SU-DHL-6 (cell line): Measurements from ENCODE around the gene CCDC137.

Source experiments
- H2AFZ ChIP-seq: fragments of 200-600 bp; sonication (generic); 2 replicates; pipeline ENCODE4 v1.6.1; 2014; ENCODE audit warnings: low read depth, mild to moderate bottlenecking, moderate library complexity, mixed read lengths, antibody characterized with exemption, low read length; ENCODE audit not compliant: severe bottlenecking
- H3F3A ChIP-seq: fragments of 200-600 bp; shearing (Covaris generic); 2 replicates; pipeline ENCODE4 v1.6.0; 2016; ENCODE audit warnings: antibody characterized with exemption, mild to moderate bottlenecking; ENCODE audit not compliant: insufficient read depth
- H3K27ac ChIP-seq: fragments of 200-600 bp; sonication (generic); 2 replicates; pipeline ENCODE4 v1.5.1; 2016; ENCODE audit warnings: low read depth, mild to moderate bottlenecking, low read length, moderate library complexity, mixed read lengths
- H3K27me3 ChIP-seq: fragments of 200-600 bp; sonication (generic), shearing (Covaris generic); 2 replicates; pipeline ENCODE4 v1.6.0; 2014; ENCODE audit warnings: mild to moderate bottlenecking, low read length
- H3K36me3 ChIP-seq: fragments of 200-600 bp; sonication (generic); 2 replicates; pipeline ENCODE4 v1.6.1; 2014; ENCODE audit warnings: mild to moderate bottlenecking, low read length, mixed read lengths
- H3K4me2 ChIP-seq: fragments of 300-600, 200-600 bp; shearing (Covaris generic), sonication (generic); 2 replicates; pipeline ENCODE4 v1.6.0; 2014; ENCODE audit warnings: low read length, low read depth, mild to moderate bottlenecking; ENCODE audit not compliant: poor library complexity, severe bottlenecking
- H3K4me3 ChIP-seq: fragments of 200-600 bp; sonication (generic); 2 replicates; pipeline ENCODE4 v1.5.1; 2014; ENCODE audit warnings: antibody characterized with exemption, low read length, mild to moderate bottlenecking, mixed read lengths; ENCODE audit not compliant: insufficient read depth, poor library complexity, severe bottlenecking
- H3K79me2 ChIP-seq: fragments of 200-600 bp; sonication (generic); 2 replicates; pipeline ENCODE4 v1.6.1; 2014; ENCODE audit warnings: mild to moderate bottlenecking, low read length, moderate library complexity; ENCODE audit not compliant: insufficient read depth
- H3K9ac ChIP-seq: fragments of 200-600 bp; sonication (generic); 2 replicates; pipeline ENCODE4 v1.7.0; 2014; ENCODE audit warnings: mild to moderate bottlenecking, low read length
- H3K9me2 ChIP-seq: fragments of 200-600 bp; sonication (generic); replicated peaks from 2 replicates; pipeline ENCODE4 v1.6.1; 2014; ENCODE audit warnings: low read length; ENCODE audit not compliant: insufficient read depth
- H3K9me3 ChIP-seq: fragments of 200-600 bp; sonication (generic); 2 replicates; pipeline ENCODE4 v1.6.1; 2014; ENCODE audit warnings: low read length, mixed read lengths; ENCODE audit not compliant: insufficient read depth
- H4K20me1 ChIP-seq: fragments of 200-600 bp; sonication (generic); 2 replicates; pipeline ENCODE4 v1.6.1; 2014; ENCODE audit warnings: low read depth, mild to moderate bottlenecking, antibody characterized with exemption, low read length, moderate library complexity, mixed read lengths
- CTCF ChIP-seq: fragments of 200-600 bp; sonication (generic); IDR thresholded peaks from one replicate; pipeline ENCODE4 v1.5.1; 2017; ENCODE audit warnings: antibody characterized with exemption, mild to moderate bottlenecking, low read length, moderate library complexity; ENCODE audit not compliant: insufficient read depth, poor library complexity, severe bottlenecking
- EZH2phosphoT487 ChIP-seq: fragments of 200-600 bp; sonication (generic), shearing (Covaris generic); conservative IDR thresholded peaks from 2 replicates; pipeline ENCODE4 v1.6.1; 2018; ENCODE audit warnings: mild to moderate bottlenecking, antibody characterized with exemption, low read length, moderate library complexity, mixed read lengths

Gene CCDC137

DNA sequence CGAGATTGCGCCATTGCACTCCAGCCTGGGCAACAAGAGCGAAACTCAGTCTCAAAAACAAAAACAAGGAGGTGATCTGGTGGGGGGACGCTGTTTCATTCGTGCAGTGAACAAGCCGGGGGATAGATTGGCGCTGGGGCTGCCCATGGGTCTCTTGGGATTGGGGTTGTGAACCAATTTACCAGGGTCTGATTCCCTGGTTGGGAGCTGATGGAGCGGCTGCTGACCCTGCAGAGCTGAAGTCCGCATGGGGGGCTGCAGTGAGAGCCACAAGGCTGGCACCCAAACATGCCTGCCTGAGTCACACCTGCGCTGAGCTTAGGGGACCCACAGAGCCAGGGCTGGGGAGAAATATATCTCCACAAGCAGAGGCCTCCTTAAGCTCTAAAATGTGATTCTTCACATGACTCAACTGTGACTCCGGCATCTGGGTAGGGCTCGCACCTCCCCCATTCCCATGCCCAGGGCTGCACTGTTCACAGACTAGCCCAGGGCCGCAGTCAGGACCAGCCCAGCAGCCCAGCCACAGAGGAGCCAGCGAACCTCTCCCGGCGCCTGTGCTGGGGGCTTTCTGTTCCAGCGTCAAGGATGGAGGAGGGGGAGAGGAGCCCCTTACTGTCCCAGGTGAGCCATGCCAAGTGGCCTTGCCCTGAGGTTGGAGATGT, 24.6 kb upstream of the CCDC137 start:
- Histone ChIP-seq H2AFZ (no peak overlapping the region), H3K4me3 (no peak overlapping the region), H4K20me1 (no peaks in the 10 kb centered on the region), H3K4me2 (no peak overlapping the region), H3K27ac (no peak overlapping the region), H3K27me3 (no peaks in the 10 kb centered on the region), H3K9ac (no peak overlapping the region), H3F3A (no peaks in the 10 kb centered on the region), H3K36me3 (no peaks in the 10 kb centered on the region), H3K79me2 (no peaks in the 10 kb centered on the region), H3K9me3 (no peaks in the 10 kb centered on the region), H3K9me2 (no peaks in the 10 kb centered on the region)
- TF ChIP-seq CTCF = no peak
- no peak for TF ChIP-seq EZH2phosphoT487

GRCh38 chr17:81644496-81644895, 22.0 kb upstream of the CCDC137 start:
- Histone ChIP-seq H4K20me1 (no peaks in the 10 kb centered on the region), H3K36me3 (no peaks in the 10 kb centered on the region), H3K9me3 (no peaks in the 10 kb centered on the region), H3F3A (no peaks in the 10 kb centered on the region), H3K79me2 (no peaks in the 10 kb centered on the region), H3K9ac (no peak overlapping the region), H3K9me2 (no peaks in the 10 kb centered on the region), H3K27me3 (no peaks in the 10 kb centered on the region), H3K4me3 (no peak overlapping the region), H3K4me2 (no peak overlapping the region), H2AFZ (no peak overlapping the region), H3K27ac (no peak overlapping the region)
- TF ChIP-seq CTCF = no peak
- TF ChIP-seq EZH2phosphoT487 = no peak

DNA sequence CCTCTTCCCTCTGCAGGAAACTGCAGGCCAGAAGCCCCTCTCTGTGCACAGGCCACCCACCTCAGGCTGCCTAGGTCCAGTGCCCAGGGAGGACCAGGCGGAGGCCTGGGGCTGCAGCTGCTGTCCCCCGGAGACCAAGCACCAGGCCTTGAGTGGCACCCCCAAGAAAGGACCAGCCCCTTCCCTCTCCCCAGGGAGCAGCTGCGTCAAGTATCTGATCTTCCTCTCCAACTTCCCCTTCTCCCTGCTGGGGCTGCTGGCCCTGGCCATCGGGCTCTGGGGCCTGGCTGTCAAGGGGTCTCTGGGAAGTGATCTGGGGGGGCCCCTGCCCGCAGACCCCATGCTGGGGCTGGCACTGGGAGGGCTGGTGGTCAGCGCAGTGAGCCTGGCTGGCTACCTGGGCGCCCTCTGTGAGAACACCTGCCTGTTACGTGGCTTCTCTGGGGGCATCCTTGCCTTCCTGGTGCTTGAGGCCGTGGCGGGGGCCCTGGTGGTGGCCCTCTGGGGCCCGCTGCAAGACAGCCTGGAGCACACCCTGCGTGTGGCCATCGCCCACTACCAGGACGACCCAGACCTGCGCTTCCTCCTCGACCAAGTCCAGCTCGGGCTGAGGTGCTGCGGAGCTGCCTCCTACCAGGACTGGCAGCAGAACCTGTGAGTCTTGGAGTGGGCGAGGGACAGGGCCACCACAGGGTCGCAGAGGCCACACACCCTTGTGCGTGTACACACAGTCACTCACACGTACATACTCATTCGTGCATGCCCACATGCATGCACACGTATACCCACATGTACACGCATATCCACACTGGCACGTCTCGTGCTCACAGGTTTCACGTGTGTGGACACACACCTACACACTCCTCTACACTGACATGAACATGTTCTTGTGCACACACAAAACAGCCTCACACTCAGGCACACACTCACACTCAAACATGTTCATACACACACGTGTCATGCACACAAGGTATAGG, 21.3 kb upstream of the CCDC137 start:
- Histone ChIP-seq H3F3A (no peaks in the 10 kb centered on the region), H3K27ac (no peak overlapping the region), H3K9me2 (no peaks in the 10 kb centered on the region), H2AFZ (no peak overlapping the region), H3K36me3 (no peaks in the 10 kb centered on the region), H3K27me3 (no peaks in the 10 kb centered on the region), H4K20me1 (no peaks in the 10 kb centered on the region), H3K9me3 (no peaks in the 10 kb centered on the region), H3K9ac (no peak overlapping the region), H3K4me2 (no peak overlapping the region), H3K79me2 (no peaks in the 10 kb centered on the region), H3K4me3 (no peak overlapping the region)
- TF ChIP-seq CTCF (no peak), EZH2phosphoT487 (no peak)
